K562 (cell line): ENCODE data around the gene MFN1. TPM values are rescaled to one million over a fixed set of nuclear protein-coding genes. Genes with fewer than 3 reads are reported as not detected.

ENCODE experiments used
- C11orf30 ChIP-seq: fragments of 450-650 bp; IDR thresholded peaks from 2 replicates; pipeline ENCODE4 v1.6.1; 2016; ENCODE audit warnings: low read depth, mild to moderate bottlenecking
- CHD2 ChIP-seq: IDR thresholded peaks from 2 replicates; pipeline ENCODE4 v1.6.1; 2011; ENCODE audit warnings: low read depth, low read length
- CTBP1 ChIP-seq: fragments of 450-650 bp; IDR thresholded peaks from 2 replicates; pipeline ENCODE4 v1.6.1; 2016; ENCODE audit warnings: borderline replicate concordance
- ETV6 ChIP-seq, 3 experiments: fragments of 150-350 bp in 1 of 3; sonication (generic) in 1 of 3; formaldehyde crosslinking in 1 of 3; IDR thresholded peaks; 2 replicates each; pipeline versions ENCODE4 v1.6.1 to v1.8.0; 2014 to 2022; ENCODE audit warnings: borderline replicate concordance in 2 of 3, low read depth in 2 of 3, antibody characterized with exemption in 1 of 3, low read length in 1 of 3, mild to moderate bottlenecking in 1 of 3, missing genetic modification reagents in 1 of 3
- FOXK1 ChIP-seq: sonication (generic); formaldehyde crosslinking; IDR thresholded peaks from 2 replicates; pipeline ENCODE4 v1.8.0; 2022; ENCODE audit warnings: missing genetic modification reagents, mild to moderate bottlenecking, borderline replicate concordance
- L3MBTL2 ChIP-seq: fragments of 450-650 bp; IDR thresholded peaks from 2 replicates; pipeline ENCODE4 v1.6.1; 2016; ENCODE audit warnings: mild to moderate bottlenecking, moderate library complexity
- MCM2 ChIP-seq: fragments of 450-650 bp; IDR thresholded peaks from 2 replicates; pipeline ENCODE4 v1.6.1; 2017; ENCODE audit warnings: low read depth, mild to moderate bottlenecking
- MTF1 ChIP-seq: fragments of 250-450 bp; sonication (Bioruptor Pico); IDR thresholded peaks from 2 replicates; pipeline ENCODE4 v1.9.0; 2021; ENCODE audit warnings: moderate library complexity, mild to moderate bottlenecking, inconsistent platforms, borderline replicate concordance
- NCOA2 ChIP-seq, 2 experiments: fragments of 450-650 bp; IDR thresholded peaks; 2 replicates each; pipeline ENCODE4 v1.6.1; 2018; ENCODE audit warnings: mild to moderate bottlenecking in 2 of 2, moderate library complexity in 1 of 2; ENCODE audit not compliant: partially characterized antibody in 2 of 2
- NFRKB ChIP-seq: fragments of 450-650 bp; IDR thresholded peaks from 2 replicates; pipeline ENCODE4 v1.6.1; 2016; ENCODE audit warnings: low read depth
- SAFB ChIP-seq: fragments of 200-400 bp; formaldehyde crosslinking; IDR thresholded peaks from 2 replicates; pipeline ENCODE4 v1.6.1; 2017; ENCODE audit warnings: low read depth, low read length, borderline replicate concordance
- TCF7L2 ChIP-seq: fragments of 150-350 bp; IDR thresholded peaks from 2 replicates; pipeline ENCODE4 v1.6.1; 2016; ENCODE audit warnings: low read depth, mild to moderate bottlenecking, low read length, moderate library complexity
- ZC3H4 ChIP-seq: sonication (generic); formaldehyde crosslinking; IDR thresholded peaks from 2 replicates; pipeline ENCODE4 v1.9.0; 2021; ENCODE audit warnings: missing genetic modification reagents, borderline replicate concordance
- ZNF431 ChIP-seq: sonication (generic); formaldehyde crosslinking; IDR thresholded peaks from 2 replicates; pipeline ENCODE4 v1.8.0; 2022; ENCODE audit warnings: mild to moderate bottlenecking, missing genetic modification reagents
- polyA plus RNA-seq, 8 experiments: library from polyadenylated mRNA; depleted of rRNA in 4 of 8; stranded (reverse) in 5 of 8; unstranded in 3 of 8; fragments of >200 nt; fragmentation: Nextera tagmentation in 2 of 8; fragmentation: Illumina TruSeq in 1 of 8; extraction: Ambion mirVana in 2 of 8; extraction: Trizol in 1 of 8; gene quantifications; 2 replicates each; pipeline versions ENCODE4 v1.2.1 to v1.2.3, GENCODE V29; 2011 to 2014; ENCODE audit warnings: inconsistent platforms in 1 of 8, missing spikeins in 1 of 8
- total RNA-seq, 7 experiments: library from RNA; depleted of rRNA in 6 of 7; stranded (reverse); fragments of >200 nt in 6 of 7; fragmentation: Illumina TruSeq in 2 of 7; extraction: Trizol in 2 of 7; gene quantifications; 2 replicates each; pipeline versions ENCODE4 v1.2.1 to v1.2.3, GENCODE V29; 2011 to 2021; ENCODE audit warnings: low replicate concordance in 1 of 7
- TF ChIP-seq, protein P1 (sequence below): fragments of 450-650 bp; IDR thresholded peaks from 2 replicates; pipeline ENCODE4 v1.6.1; 2016; ENCODE audit warnings: mild to moderate bottlenecking
- TF ChIP-seq, protein P2 (sequence below): fragments of 250-450 bp; sonication (Bioruptor Pico); IDR thresholded peaks from 2 replicates; pipeline ENCODE4 v1.8.0; 2022; ENCODE audit warnings: inconsistent platforms, mild to moderate bottlenecking, moderate library complexity, borderline replicate concordance
- TF ChIP-seq, protein P3 (sequence below): IDR thresholded peaks from 2 replicates; pipeline ENCODE4 v1.6.1; 2011; ENCODE audit warnings: borderline replicate concordance, low read depth, mild to moderate bottlenecking, moderate library complexity, low read length; ENCODE audit not compliant: insufficient read depth, poor library complexity, severe bottlenecking
- TF ChIP-seq, protein P4 (sequence below): fragments of 250-450 bp; sonication (Bioruptor Pico); IDR thresholded peaks from 2 replicates; pipeline ENCODE4 v1.8.0; 2021; ENCODE audit warnings: mild to moderate bottlenecking, moderate library complexity

The MFN1 gene
- total and polyA plus RNA-seq, 9 of the 15 experiments (the other 6 are each of a cell fraction or from before 2014, with no cell fraction given), result 10.5 to 42.7 (median 22.6) TPM

DNA sequence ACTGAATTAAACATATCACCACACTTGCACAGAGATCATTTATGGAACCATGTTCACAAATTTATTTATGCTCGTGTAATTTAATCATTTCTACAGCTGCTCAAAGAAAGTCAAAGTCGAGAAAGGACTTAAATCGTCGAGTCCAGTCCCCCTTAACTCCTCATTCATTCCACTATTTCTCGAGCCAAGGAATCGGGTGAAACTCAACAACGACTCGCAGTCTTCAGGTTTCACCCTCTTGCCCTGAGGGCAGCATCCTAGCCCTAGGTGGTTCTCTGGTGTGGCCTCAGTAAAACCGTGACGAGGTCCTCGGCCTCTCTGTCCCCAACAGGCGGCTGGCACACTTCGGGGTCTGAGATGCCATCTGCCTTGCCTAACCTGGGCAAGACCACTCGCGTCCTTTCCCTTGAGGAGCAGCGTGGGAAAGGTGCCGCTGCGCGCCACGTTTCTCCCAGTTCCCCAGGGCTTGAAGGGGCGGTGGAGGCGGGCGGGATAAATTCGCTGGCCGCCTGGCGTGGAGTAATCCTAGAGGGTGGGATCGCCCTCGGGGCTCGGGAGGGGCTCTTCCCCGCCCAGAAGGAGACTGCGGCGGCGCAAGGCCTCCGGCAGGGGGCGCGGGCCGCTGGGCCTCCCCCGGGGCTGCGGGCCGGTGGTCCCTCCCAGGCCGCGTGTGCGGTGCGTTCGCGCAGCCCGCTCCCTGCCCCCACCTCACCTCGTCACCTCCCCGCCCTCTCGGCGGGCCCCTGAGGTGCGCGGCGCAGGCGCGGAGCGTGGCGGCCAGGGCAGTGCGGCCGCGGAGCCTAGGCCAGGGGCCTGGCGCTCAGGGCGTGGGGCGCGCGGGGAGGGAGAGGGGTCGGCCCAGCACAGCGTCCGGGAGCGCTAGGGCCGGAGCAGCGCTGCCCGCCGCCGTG lies 25.0 kb upstream of the MFN1 start, which contains the start of gene ZNF639 (continued):
- TF ChIP-seq, protein P1, sequence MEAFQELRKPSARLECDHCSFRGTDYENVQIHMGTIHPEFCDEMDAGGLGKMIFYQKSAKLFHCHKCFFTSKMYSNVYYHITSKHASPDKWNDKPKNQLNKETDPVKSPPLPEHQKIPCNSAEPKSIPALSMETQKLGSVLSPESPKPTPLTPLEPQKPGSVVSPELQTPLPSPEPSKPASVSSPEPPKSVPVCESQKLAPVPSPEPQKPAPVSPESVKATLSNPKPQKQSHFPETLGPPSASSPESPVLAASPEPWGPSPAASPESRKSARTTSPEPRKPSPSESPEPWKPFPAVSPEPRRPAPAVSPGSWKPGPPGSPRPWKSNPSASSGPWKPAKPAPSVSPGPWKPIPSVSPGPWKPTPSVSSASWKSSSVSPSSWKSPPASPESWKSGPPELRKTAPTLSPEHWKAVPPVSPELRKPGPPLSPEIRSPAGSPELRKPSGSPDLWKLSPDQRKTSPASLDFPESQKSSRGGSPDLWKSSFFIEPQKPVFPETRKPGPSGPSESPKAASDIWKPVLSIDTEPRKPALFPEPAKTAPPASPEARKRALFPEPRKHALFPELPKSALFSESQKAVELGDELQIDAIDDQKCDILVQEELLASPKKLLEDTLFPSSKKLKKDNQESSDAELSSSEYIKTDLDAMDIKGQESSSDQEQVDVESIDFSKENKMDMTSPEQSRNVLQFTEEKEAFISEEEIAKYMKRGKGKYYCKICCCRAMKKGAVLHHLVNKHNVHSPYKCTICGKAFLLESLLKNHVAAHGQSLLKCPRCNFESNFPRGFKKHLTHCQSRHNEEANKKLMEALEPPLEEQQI, result no peak
- TF ChIP-seq C11orf30 (no peak), ZNF431 (peak; percentile 91), CTBP1 (peak; percentile 87), NFRKB (peak; percentile 25; the same call in 1 of the 2 replicates), TCF7L2 (peak; percentile 79), NCOA2 (IDR thresholded peaks at IDR 0.05; ENCODE audit: partially characterized antibody in 2 of 2) (no peak), FOXK1 (CRISPR knock-in tag) (peak; percentile 51; the same call in 1 of the 2 replicates), SAFB (peak; percentile 32; the same call in 1 of the 2 replicates), MCM2 (no peak), MTF1 (CRISPR knock-in tag) (no peak), CHD2 (peak; percentile 68; the same call in 1 of the 2 replicates), L3MBTL2 (peak; percentile 77), ETV6 (IDR thresholded peaks at IDR 0.05; ENCODE audit: borderline replicate concordance in 1 of 2, low read depth in 2 of 2, low read length in 1 of 2) (no peak), ETV6 (CRISPR knock-in tag; IDR thresholded peaks at IDR 0.05; ENCODE audit: borderline replicate concordance) (peak; percentile 98; the same call in 1 of the 2 replicates), ZC3H4 (CRISPR knock-in tag) (peak; percentile 14)
- TF ChIP-seq, protein P2, sequence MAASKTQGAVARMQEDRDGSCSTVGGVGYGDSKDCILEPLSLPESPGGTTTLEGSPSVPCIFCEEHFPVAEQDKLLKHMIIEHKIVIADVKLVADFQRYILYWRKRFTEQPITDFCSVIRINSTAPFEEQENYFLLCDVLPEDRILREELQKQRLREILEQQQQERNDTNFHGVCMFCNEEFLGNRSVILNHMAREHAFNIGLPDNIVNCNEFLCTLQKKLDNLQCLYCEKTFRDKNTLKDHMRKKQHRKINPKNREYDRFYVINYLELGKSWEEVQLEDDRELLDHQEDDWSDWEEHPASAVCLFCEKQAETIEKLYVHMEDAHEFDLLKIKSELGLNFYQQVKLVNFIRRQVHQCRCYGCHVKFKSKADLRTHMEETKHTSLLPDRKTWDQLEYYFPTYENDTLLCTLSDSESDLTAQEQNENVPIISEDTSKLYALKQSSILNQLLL (CRISPR knock-in tag), result no peak
- TF ChIP-seq, protein P3, sequence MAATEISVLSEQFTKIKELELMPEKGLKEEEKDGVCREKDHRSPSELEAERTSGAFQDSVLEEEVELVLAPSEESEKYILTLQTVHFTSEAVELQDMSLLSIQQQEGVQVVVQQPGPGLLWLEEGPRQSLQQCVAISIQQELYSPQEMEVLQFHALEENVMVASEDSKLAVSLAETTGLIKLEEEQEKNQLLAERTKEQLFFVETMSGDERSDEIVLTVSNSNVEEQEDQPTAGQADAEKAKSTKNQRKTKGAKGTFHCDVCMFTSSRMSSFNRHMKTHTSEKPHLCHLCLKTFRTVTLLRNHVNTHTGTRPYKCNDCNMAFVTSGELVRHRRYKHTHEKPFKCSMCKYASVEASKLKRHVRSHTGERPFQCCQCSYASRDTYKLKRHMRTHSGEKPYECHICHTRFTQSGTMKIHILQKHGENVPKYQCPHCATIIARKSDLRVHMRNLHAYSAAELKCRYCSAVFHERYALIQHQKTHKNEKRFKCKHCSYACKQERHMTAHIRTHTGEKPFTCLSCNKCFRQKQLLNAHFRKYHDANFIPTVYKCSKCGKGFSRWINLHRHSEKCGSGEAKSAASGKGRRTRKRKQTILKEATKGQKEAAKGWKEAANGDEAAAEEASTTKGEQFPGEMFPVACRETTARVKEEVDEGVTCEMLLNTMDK, result peak; percentile 91
- TF ChIP-seq, protein P4, sequence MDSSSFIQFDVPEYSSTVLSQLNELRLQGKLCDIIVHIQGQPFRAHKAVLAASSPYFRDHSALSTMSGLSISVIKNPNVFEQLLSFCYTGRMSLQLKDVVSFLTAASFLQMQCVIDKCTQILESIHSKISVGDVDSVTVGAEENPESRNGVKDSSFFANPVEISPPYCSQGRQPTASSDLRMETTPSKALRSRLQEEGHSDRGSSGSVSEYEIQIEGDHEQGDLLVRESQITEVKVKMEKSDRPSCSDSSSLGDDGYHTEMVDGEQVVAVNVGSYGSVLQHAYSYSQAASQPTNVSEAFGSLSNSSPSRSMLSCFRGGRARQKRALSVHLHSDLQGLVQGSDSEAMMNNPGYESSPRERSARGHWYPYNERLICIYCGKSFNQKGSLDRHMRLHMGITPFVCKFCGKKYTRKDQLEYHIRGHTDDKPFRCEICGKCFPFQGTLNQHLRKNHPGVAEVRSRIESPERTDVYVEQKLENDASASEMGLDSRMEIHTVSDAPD, result no peak
